ENCODE results near the gene WRAP53.

GRCh38 chr17:7707858-7708750 lies 19.8 kb downstream of the WRAP53 start:
- no peak for TF ChIP-seq POLR2AphosphoS5 (IDR thresholded peaks at IDR 0.05; ENCODE audit: low read depth, low read length)
- TF ChIP-seq POLR2A (IDR thresholded peaks at IDR 0.05; ENCODE audit: low read depth, low read length) = no peak

Data from GM12891 (cell line).